Measurements from ENCODE around the gene TBC1D14. TPM values are rescaled to one million over a fixed set of nuclear protein-coding genes. Genes with fewer than 3 reads are reported as not detected.
"Not testable (repeated sequence)": the region's sequence is repeated elsewhere in the genome, so short reads cannot be mapped to it uniquely, and the experiment has no call there.

Gene TBC1D14
- total RNA-seq, 1 donor from 2014 or later = 47.3 TPM

DNA sequence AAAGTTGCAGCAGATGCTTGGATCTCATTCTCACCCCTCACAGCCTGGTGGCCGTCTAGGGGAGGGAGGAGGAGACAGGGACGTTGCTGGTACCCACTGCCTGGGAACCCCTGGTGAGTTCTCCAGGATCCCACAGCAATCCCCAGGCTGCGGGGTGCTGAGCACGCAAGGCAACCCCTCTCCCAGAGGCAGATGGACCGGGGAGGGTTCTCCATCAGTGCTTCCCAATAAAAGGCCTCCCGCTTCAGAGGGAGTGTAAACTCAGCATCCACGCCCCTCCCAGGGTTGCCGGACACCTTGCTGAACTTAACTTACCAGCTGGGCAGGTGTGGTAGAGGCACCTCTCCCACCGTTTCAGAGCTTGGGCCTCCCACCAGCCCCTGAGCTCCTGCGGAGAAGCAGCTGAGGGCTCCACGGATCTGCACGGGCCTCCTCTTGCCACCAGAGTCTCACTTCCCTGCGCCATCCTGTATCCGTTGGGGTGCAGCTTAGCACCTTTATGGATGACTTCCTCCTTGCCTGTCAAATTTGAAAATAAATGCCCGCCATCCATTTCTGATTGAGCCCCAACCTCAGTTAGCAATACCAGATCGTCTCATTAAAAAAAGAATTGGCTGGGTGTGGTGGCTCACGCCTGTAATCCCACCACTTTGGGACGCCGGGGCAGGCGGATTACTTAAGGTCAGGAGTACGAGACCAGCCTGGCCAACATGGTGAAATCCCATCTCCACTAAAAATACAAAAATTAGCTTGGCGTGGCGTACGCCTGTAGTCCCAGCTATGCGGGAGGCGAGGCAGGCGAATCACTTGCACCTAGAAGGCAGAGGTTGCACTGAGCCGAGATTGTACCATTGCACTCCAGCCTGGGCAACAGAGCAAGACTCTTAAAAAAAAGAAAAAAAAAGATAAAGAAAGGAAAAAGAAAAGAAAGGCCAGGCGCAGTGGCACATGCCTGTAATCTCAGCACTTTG lies 14.8 kb upstream of the TBC1D14 start:
- DNase-seq = no peak
- no peaks in the 10 kb centered on the region for H3K27me3 Mint-ChIP-seq
- H3K4me3 Mint-ChIP-seq = no peak overlapping the region
- H3K4me1 Mint-ChIP-seq = peaks cover 41% of the 10 kb centered on the region
- intact Hi-C loops (cut with micrococcal nuclease) = loop anchor here (5.0 kb wide), 1 partner anchor 147 kb away; the partner anchor contains the start of gene TADA2B
- H3K36me3 Mint-ChIP-seq (ENCODE audit: low read depth) = peaks cover 11% of the 10 kb centered on the region
- H3K27ac Mint-ChIP-seq = no peak overlapping the region
- peaks cover 6% of the 10 kb centered on the region for H3K9me3 Mint-ChIP-seq

DNA sequence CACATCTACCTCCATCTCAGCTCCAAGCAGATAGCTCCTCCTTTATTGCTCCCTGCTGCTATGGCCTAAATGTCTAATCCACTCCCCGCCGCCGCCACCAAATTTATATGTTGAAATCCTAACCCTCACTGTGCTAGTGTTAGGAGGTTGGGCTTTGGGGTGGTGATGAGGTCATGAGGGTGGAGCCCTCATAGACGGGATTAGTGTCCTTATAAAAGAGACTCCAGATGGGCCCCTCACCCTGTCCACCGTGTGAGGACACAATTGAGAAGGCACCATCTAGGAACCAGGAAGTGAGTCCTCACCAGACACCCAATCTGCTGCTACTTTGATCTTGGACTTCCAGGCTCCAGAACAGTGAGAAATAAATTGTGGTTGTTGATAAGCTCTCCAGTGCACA lies 13.6 kb upstream of the TBC1D14 start:
- H3K36me3 Mint-ChIP-seq (ENCODE audit: low read depth) = peaks cover 5% of the 10 kb centered on the region
- peaks cover 49% of the 10 kb centered on the region for H3K4me1 Mint-ChIP-seq
- H3K27me3 Mint-ChIP-seq = no peaks in the 10 kb centered on the region
- peaks cover 6% of the 10 kb centered on the region for H3K9me3 Mint-ChIP-seq
- no peak for DNase-seq
- no peak overlapping the region for H3K4me3 Mint-ChIP-seq
- intact Hi-C loops (cut with micrococcal nuclease) = loop anchor here (5.0 kb wide), 1 partner anchor 146 kb away; the partner anchor contains the start of gene TADA2B
- H3K27ac Mint-ChIP-seq = no peak overlapping the region

DNA sequence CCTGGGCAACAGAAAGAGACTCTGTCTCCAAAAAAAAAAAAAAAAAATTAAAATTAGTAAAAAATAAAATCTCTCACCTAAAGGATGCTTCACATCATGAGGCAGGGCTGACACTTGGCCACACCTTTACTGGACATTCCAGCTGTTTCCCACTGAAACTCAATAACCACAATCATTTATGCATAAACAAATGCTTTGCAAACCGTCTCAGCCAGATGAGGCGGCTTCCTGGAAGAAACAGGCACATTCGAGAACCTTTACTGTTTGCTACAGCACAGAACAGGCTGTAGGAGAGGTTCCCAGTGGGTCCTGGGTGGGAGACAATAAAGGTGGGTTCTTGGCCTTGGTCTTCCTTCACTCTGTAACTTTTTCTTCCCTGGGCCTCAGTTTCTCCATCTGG lies 10.9 kb upstream of the TBC1D14 start:
- peak overlapping the region; percentile 94 for H3K27ac Mint-ChIP-seq
- peaks cover 5% of the 10 kb centered on the region for H3K36me3 Mint-ChIP-seq (ENCODE audit: low read depth)
- H3K4me1 Mint-ChIP-seq = peaks cover 36% of the 10 kb centered on the region
- intact Hi-C loops (cut with micrococcal nuclease) = loop anchor here (1.0 to 5.0 kb wide), 2 partner anchors 144 to 224 kb away; partner anchors contain the start of gene TADA2B
- H3K4me3 Mint-ChIP-seq = peak overlapping the region; percentile 58
- H3K9me3 Mint-ChIP-seq = peaks cover 6% of the 10 kb centered on the region
- no peak for DNase-seq
- no peaks in the 10 kb centered on the region for H3K27me3 Mint-ChIP-seq

DNA sequence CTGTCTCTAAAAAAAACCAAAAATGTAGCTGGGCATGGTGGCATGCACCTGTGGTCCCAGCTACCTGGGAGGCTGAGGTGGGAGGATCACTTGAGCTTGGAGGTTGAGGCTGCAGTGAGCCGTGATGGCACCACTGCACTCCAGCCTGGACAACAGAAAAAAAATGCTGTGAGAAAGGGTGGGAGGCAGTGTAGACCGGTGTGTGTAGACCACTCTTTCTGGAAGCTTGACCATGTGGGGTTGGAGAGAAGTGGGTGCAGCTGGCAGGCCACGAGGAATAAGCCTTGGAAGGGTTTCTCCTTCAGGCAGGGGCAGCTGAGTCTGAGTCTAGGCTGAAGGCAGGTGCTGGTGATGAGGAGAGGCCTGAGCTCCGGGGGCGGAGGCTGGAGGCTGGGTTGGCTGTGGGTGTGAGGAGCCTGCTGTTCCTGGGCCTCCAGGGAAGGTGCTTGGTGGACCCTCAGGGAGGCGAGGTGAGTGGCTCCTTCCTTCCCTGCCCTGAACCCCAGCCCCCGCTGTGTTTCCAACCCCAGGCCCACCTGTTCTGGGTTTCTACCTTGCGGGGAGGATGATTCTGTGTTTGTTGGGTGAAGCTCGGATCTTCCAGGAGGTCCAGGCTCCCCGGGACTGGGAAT lies 9.3 kb upstream of the TBC1D14 start:
- Mint-ChIP-seq H3K36me3 (ENCODE audit: low read depth) (peaks cover 5% of the 10 kb centered on the region), H3K27ac (peak overlapping the region; percentile 94), H3K9me3 (peaks cover 6% of the 10 kb centered on the region), H3K4me3 (peak overlapping the region; percentile 58), H3K27me3 (no peaks in the 10 kb centered on the region), H3K4me1 (peaks cover 46% of the 10 kb centered on the region)
- no peak for DNase-seq
- intact Hi-C loops (cut with micrococcal nuclease) = no loop called here

DNA sequence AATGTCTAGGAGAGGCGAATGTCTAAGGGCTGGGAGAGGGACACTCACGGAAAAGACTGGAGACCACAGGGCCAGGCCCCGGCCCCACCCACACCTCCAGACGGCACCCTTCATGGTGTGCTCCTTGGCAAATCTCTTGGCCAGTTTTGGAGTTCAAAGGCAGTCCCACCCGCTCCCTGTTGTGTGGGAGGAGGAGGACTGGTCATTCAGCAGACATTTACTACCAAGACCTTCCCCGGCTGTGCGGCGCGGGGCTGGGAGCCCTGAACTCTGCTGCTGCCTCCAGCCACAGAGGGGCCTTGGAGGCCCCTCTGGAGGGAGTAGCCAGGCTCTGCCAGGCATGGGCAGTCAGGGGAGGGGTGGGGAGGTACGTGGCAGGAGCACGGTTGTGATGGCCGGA lies 8.7 kb upstream of the TBC1D14 start:
- no peak overlapping the region for H3K4me3 Mint-ChIP-seq

DNA sequence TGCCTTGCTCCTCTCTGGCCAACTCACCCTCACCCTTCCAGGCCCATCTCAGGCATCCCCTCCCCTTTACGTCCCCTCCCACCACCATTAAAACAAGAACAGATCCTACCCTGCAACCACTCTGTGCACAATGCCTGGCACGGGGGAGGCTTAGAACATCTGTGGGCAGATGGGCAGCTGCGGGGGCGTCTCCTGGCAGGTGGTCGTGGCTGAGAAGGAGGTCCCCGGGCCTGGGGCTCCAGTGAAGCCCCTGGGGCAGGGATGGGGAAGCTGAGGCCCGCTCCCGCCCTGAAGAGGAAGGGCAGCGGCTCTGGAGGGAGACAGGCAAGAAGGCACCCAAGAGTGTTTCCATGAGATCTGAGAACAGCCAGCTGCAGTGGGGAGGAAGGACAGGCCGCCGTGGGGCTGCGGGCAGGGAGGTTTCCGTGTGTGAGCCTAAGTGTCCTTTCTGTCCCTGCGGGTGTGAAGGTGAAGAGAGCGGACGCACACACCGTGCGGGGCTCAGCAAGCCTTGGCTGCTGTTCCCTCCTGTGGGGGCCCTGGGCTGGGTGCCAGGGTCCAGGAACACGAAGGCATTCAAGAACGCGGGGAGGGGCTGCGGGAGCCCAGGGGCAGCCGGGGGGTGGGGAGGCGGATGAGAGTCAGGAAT lies 7.8 kb upstream of the TBC1D14 start:
- Mint-ChIP-seq H3K27ac (peak overlapping the region; percentile 58), H3K36me3 (ENCODE audit: low read depth) (peaks cover 5% of the 10 kb centered on the region), H3K4me3 (no peak overlapping the region), H3K4me1 (peaks cover 47% of the 10 kb centered on the region), H3K9me3 (no peaks in the 10 kb centered on the region), H3K27me3 (no peaks in the 10 kb centered on the region)
- no peak for DNase-seq
- intact Hi-C loops (cut with micrococcal nuclease) = no loop called here

More for the DNA sequence above, 8.7 kb upstream of the TBC1D14 start:
- no peaks in the 10 kb centered on the region for H3K27me3 Mint-ChIP-seq
- H3K36me3 Mint-ChIP-seq (ENCODE audit: low read depth) = peaks cover 5% of the 10 kb centered on the region
- H3K9me3 Mint-ChIP-seq = peaks cover 6% of the 10 kb centered on the region
- H3K4me1 Mint-ChIP-seq = peaks cover 49% of the 10 kb centered on the region
- intact Hi-C loops (cut with micrococcal nuclease) = no loop called here
- H3K27ac Mint-ChIP-seq = peak overlapping the region; percentile 94
- DNase-seq = no peak

DNA sequence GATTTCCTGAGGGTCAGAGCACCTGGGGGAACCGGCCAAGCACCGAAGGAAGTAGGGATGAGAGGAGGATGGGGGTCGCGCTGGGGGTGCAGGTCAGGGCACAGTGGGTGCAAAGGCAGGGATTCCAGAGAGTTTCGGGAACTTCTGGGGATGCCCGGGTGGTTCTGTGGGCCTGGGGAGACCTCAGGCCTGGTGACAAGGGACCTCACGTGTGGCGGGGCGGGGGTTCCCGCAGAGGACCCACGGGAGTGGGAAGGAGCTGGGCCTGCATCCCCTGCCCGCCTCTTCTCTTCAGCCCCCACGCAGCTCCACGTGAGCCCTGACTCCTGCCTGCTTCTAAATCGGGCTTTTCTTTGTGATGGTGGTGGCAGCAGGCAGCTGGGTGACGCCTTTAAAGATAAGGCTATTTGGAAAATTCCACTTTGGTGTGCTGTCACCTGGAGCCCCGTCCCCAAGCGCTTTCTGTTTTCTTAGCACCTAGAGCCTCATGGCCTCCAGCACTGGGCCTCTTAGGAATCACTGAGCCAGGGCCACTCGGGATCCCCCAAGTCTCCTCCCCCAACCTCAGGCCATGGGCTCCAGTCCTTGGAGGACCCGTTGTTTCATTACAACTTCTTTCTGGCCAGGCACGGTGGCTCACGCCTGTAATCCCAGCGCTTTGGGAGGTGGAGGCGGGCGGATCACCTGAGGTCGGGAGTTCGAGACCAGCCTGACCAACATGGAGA lies 7.1 kb upstream of the TBC1D14 start:
- Mint-ChIP-seq H3K9me3 (no peaks in the 10 kb centered on the region), H3K4me3 (no peak overlapping the region), H3K4me1 (peaks cover 47% of the 10 kb centered on the region), H3K36me3 (ENCODE audit: low read depth) (peaks cover 1% of the 10 kb centered on the region), H3K27me3 (no peaks in the 10 kb centered on the region), H3K27ac (peak overlapping the region; percentile 12)
- DNase-seq = no peak
- intact Hi-C loops (cut with micrococcal nuclease) = no loop called here

DNA sequence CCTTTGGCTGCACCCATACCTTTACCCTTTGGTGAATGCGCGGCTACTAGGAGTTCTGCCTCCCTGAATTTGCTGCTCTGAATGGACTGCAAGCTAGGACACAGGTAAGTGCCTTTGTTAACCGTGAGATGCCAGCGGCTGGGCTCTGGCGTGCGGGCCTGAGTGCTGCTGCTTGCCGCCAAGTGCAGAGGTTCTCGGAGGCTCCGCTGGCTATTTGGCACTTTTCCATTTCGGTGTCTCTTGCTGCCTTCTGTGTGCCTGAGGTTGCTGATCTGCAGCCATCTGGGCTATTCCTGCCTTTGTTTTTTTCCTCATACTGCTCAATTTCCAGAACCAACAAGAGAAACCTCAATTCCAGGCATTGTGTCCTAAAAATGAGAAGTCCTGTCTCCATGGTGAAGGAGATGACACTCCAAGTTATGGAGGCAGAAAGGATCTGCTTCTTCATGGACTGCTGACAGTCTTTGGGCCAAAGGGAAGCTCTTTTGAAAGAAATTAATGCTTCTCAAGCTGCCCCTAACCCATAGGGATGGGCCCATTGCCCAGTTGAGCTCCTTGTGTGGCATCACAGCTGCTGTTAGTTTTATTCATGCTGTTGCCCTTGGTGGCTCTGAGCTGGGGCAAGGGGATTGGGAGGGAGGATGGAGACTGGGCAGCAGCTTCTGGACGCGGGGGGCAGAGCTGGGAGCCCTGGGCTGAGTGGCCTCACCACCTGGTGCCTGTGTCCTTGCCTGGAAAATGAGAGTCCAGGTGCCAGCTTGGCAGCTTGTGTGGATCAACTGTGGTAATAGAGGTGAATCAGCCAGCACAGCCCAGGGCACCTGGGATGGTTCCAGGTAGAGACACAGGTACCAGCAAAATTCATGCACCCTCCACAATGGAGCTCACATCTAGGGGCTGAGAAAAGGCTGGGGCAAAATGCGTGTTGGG lies 3.8 kb upstream of the TBC1D14 start:
- H3K36me3 Mint-ChIP-seq (ENCODE audit: low read depth) = no peaks in the 10 kb centered on the region
- peaks cover 44% of the 10 kb centered on the region for H3K4me1 Mint-ChIP-seq
- no peak for DNase-seq
- intact Hi-C loops (cut with micrococcal nuclease) = loop anchor here (5.0 kb wide), 1 partner anchor 37 kb away; no protein-coding TSS in a partner anchor
- no peaks in the 10 kb centered on the region for H3K9me3 Mint-ChIP-seq
- H3K4me3 Mint-ChIP-seq = no peak overlapping the region
- H3K27ac Mint-ChIP-seq = no peak overlapping the region
- no peaks in the 10 kb centered on the region for H3K27me3 Mint-ChIP-seq

DNA sequence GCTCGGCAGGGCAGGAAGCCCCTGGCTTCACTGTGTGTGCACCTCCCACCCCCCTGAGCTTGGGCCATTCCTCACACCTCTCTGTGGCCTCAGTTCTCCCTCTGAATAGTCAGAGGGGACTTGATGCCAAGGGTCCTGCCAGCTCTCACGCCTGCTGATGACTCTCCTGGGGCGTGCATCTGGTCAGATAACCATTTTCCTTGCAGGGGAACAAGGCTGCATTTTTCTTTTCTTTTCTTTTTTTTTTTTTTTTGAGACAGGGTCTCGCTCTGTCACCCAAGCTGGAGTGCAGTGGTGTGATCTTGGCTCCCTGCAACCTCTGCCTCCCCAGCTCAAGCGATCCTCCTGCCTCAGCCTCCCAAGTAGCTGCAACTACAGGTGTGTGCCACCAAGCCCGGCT lies 3.1 kb upstream of the TBC1D14 start:
- not testable (repeated sequence) for DNase-seq; H3K9me3 Mint-ChIP-seq; H3K4me3 Mint-ChIP-seq; H3K36me3 Mint-ChIP-seq (ENCODE audit: low read depth); H3K27ac Mint-ChIP-seq; H3K27me3 Mint-ChIP-seq
- intact Hi-C loops (cut with micrococcal nuclease) = loop anchor here (5.0 kb wide), 1 partner anchor 36 kb away; no protein-coding TSS in a partner anchor
- peaks cover 46% of the 10 kb centered on the region for H3K4me1 Mint-ChIP-seq

DNA sequence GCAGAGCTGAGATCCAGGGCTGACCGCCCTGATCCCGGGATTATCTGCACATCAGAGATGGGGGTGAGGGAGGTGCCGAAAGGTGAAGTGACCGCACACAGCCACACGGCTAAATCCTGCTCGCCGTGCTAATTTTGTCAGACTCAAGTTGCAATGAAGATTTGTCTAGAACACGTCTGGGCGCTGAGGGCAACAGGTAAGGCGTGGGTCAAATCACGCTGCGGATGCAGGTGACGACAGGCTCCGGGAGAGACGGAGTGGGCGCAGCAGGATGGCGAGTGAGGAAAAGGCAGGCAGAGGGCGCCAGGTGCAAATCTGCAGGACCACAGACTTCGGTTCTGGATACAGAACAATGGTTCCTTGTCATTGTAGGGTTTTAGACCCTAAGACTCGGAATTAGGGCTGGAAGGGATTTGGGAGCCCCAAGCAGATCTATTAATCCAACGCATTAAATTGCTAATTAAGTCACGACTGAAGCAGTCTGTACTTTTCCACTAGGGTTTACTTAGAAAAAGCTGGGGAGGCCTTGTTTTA lies 1.9 kb upstream of the TBC1D14 start:
- intact Hi-C loops (cut with micrococcal nuclease) = loop anchor here (5.0 kb wide), 1 partner anchor 35 kb away; no protein-coding TSS in a partner anchor
- peak overlapping the region; percentile 92 for H3K4me3 Mint-ChIP-seq
- peaks cover 48% of the 10 kb centered on the region for H3K4me1 Mint-ChIP-seq
- H3K36me3 Mint-ChIP-seq (ENCODE audit: low read depth) = peaks cover 2% of the 10 kb centered on the region
- peak; percentile 74 for DNase-seq
- H3K27me3 Mint-ChIP-seq = no peaks in the 10 kb centered on the region
- H3K27ac Mint-ChIP-seq = no peak overlapping the region
- no peaks in the 10 kb centered on the region for H3K9me3 Mint-ChIP-seq

DNA sequence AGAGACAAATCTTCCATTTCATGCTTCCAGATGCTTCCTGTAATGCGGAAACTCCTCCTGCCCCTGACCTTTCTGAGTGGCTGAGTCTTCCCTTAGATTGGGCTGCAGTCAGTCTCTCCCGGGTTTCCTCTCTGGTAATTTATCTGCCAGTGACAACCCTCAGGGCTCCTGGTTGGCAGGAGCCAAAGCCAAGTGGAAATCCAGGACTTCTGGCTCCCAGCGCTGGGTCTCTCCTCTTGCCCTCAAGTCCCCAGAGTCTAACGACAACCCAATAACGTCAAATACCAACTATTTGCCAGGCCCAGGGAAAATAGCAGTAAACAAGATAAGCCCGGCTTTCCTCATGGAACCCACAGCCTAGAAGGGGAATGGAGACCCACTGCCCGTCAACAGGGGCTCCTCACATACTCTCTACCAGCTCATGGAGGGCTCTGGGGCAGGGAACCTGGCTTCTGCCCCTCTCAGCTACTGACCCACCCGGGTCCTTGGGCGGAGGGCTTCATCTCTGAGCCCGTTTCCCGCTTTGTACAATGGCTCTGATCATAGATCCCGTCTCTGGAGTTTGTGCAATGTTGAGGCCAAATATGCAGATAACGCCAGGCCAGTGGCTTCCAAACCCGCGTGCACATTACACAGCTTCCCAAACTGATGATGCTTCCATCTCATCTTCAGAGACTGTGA lies 1.1 kb upstream of the TBC1D14 start:
- Mint-ChIP-seq H3K27me3 (no peaks in the 10 kb centered on the region), H3K4me3 (peak overlapping the region; percentile 92), H3K27ac (peak overlapping the region; percentile 87), H3K4me1 (peaks cover 48% of the 10 kb centered on the region), H3K9me3 (no peaks in the 10 kb centered on the region), H3K36me3 (ENCODE audit: low read depth) (peaks cover 2% of the 10 kb centered on the region)
- no peak for DNase-seq
- intact Hi-C loops (cut with micrococcal nuclease) = loop anchor here (1.0 to 5.0 kb wide), 5 partner anchors 9 to 160 kb away; partner anchors contain the start of gene GRPEL1

DNA sequence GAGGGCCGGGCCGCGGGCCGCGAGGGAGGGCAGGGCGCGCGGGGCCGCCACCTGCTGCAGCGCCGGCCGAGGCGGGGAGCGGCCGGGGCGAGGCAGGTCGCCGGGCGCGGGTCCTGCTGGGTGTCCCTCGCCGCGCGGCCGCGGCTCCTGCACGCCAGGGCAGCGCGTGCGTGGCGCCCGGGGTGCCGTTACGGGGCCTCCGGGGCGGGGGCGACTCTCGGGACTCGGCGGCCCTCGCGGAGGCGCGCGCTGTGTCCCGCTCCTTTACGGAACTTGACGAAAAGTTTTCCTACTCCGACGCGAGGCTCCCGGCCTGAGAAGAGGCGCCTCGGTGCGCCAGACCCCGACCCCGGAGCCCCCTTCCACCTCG lies 329 bp downstream of the TBC1D14 start:
- intact Hi-C loops (cut with micrococcal nuclease) = loop anchor here (1.0 to 5.0 kb wide), 5 partner anchors 7 to 158 kb away; partner anchors contain the start of gene GRPEL1
- no peaks in the 10 kb centered on the region for H3K27me3 Mint-ChIP-seq
- H3K4me3 Mint-ChIP-seq = peak overlapping the region; percentile 96
- H3K4me1 Mint-ChIP-seq = peaks cover 45% of the 10 kb centered on the region
- H3K27ac Mint-ChIP-seq = peak overlapping the region; percentile 95
- no peak for DNase-seq
- H3K9me3 Mint-ChIP-seq = no peaks in the 10 kb centered on the region
- peaks cover 2% of the 10 kb centered on the region for H3K36me3 Mint-ChIP-seq (ENCODE audit: low read depth)

All from activated CD4-positive, alpha-beta T cell treated with anti-CD3 and anti-CD28 coated beads, Interleukin-2, amount 10 ng/mL, durations not matched to agents 24 days and 14 days (primary cell).